Stimulated activated CD8-positive, alpha-beta memory T cell treated with anti-CD3 and anti-CD28 coated beads, Interleukin-12 subunit alpha, Interleukin-12 subunit beta, amount 100 ng/mL, for 4 hours (primary cell): ENCODE measurements around the gene KLK15.

Experiments
- DNase-seq: peaks from one replicate; pipeline ENCODE4 v3.0.0-alpha.2; 2020; ENCODE audit warnings: low read depth

KLK15 gene

GRCh38 chr19:50833117-50833801 lies at the start of gene KLK15:
TSS of gene KLK15 (minus strand) at chr19:50833574. CDS start at chr19:50831492, 2,082 bp downstream.
- DNase-seq = no peak

- DNase-seq = no peak
Measured at GRCh38 chr19:50882188-50882587, 48.8 kb upstream of the KLK15 start.

GRCh38 chr19:50880241-50880640 lies 46.9 kb upstream of the KLK15 start:
- no peak for DNase-seq

GRCh38 chr19:50878851-50879250 lies 45.5 kb upstream of the KLK15 start:
- no peak for DNase-seq

GRCh38 chr19:50877338-50877737 lies 44.0 kb upstream of the KLK15 start:
- no peak for DNase-seq

- DNase-seq = no peak
Measured at GRCh38 chr19:50876456-50876855, 43.1 kb upstream of the KLK15 start.

GRCh38 chr19:50875795-50876422 lies 42.5 kb upstream of the KLK15 start:
- DNase-seq = no peak

- no peak for DNase-seq
Measured at GRCh38 chr19:50874211-50874610, 40.8 kb upstream of the KLK15 start.

GRCh38 chr19:50873056-50873455 lies 39.7 kb upstream of the KLK15 start, which contains the start of gene KLK2:
TSS of gene KLK2 (plus strand) at chr19:50873439. CDS start at chr19:50873474, 35 bp downstream.
- no peak for DNase-seq

- DNase-seq = no peak
Measured at GRCh38 chr19:50870417-50871089, 37.2 kb upstream of the KLK15 start.

GRCh38 chr19:50869479-50869878 lies 36.1 kb upstream of the KLK15 start:
- no peak for DNase-seq

- no peak for DNase-seq
Measured at GRCh38 chr19:50861496-50862286, 28.3 kb upstream of the KLK15 start.

GRCh38 chr19:50861010-50861409 lies 27.6 kb upstream of the KLK15 start:
- no peak for DNase-seq

- DNase-seq = no peak
Measured at GRCh38 chr19:50859849-50860248, 26.5 kb upstream of the KLK15 start.

GRCh38 chr19:50858886-50859285 lies 25.5 kb upstream of the KLK15 start:
- DNase-seq = no peak

GRCh38 chr19:50857366-50857765 lies 24.0 kb upstream of the KLK15 start:
- no peak for DNase-seq

GRCh38 chr19:50854636-50855410 lies 21.4 kb upstream of the KLK15 start, which contains the start of gene KLK3:
TSS of gene KLK3 (plus strand) at chr19:50854915. CDS start at chr19:50854956, 41 bp downstream.
- DNase-seq = no peak

- DNase-seq = no peak
Measured at GRCh38 chr19:50851620-50852019, 18.2 kb upstream of the KLK15 start.

GRCh38 chr19:50850738-50851137 lies 17.4 kb upstream of the KLK15 start:
- no peak for DNase-seq

- DNase-seq = no peak
Measured at GRCh38 chr19:50844296-50844935, 11.0 kb upstream of the KLK15 start.

GRCh38 chr19:50843701-50844221 lies 10.4 kb upstream of the KLK15 start:
- no peak for DNase-seq
